ENCODE data around the gene STK24.

DNA sequence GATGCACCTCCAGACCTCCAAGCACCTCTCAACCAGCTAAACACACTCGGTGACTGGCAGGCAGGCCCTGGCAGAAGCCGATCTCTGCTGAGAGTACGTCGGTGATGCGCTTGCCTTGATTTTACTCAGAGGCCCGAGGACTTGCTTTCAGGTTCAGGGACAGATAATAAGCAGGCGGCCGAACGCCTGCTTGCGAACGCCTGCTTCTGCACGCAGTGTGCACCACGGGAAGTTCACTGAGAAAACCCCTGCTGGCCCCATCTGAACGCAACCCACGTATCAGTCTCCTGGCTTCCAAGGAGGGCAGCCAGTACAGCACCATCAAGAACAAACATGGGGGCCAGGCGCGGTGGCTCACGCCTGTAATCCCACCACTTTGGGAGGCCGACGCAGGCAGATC is 108.0 kb downstream of the STK24 start:
- TF ChIP-seq, protein P1, sequence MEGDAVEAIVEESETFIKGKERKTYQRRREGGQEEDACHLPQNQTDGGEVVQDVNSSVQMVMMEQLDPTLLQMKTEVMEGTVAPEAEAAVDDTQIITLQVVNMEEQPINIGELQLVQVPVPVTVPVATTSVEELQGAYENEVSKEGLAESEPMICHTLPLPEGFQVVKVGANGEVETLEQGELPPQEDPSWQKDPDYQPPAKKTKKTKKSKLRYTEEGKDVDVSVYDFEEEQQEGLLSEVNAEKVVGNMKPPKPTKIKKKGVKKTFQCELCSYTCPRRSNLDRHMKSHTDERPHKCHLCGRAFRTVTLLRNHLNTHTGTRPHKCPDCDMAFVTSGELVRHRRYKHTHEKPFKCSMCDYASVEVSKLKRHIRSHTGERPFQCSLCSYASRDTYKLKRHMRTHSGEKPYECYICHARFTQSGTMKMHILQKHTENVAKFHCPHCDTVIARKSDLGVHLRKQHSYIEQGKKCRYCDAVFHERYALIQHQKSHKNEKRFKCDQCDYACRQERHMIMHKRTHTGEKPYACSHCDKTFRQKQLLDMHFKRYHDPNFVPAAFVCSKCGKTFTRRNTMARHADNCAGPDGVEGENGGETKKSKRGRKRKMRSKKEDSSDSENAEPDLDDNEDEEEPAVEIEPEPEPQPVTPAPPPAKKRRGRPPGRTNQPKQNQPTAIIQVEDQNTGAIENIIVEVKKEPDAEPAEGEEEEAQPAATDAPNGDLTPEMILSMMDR (IDR thresholded peaks at IDR 0.05; ENCODE audit: low read depth, low read length) = no peak
- TF ChIP-seq EZH2phosphoT487 (IDR thresholded peaks at IDR 0.05; ENCODE audit: low read depth) = no peak

Measured in OCI-LY3 (cell line).